Measurements from ENCODE around the gene FBP2.
"Not testable (repeated sequence)": the region's sequence is repeated elsewhere in the genome, so short reads cannot be mapped to it uniquely, and the experiment has no call there.

The FBP2 gene

GRCh38 chr9:94566550-94566949 is 27.1 kb downstream of the FBP2 start:
- Histone ChIP-seq H3K27me3 (ENCODE audit: low read length) (no peaks in the 10 kb centered on the region), H4K20me1 (ENCODE audit: low read depth, low read length) (no peaks in the 10 kb centered on the region), H3K4me3 (ENCODE audit: insufficient read depth, low read length, poor library complexity, severe bottlenecking) (no peak overlapping the region), H3K27ac (ENCODE audit: low read depth, low read length) (no peak overlapping the region), H3K36me3 (ENCODE audit: low read length) (no peaks in the 10 kb centered on the region), H3K9me3 (ENCODE audit: insufficient read depth, low read length) (no peaks in the 10 kb centered on the region), H3K9ac (ENCODE audit: low read length) (no peak overlapping the region), H3K9me2 (replicated peaks; ENCODE audit: insufficient read depth, low read length) (no peaks in the 10 kb centered on the region), H3K4me2 (ENCODE audit: low read depth, low read length, poor library complexity, severe bottlenecking) (no peak overlapping the region), H2AFZ (ENCODE audit: low read depth, low read length, severe bottlenecking) (no peak overlapping the region), H3F3A (ENCODE audit: insufficient read depth) (no peaks in the 10 kb centered on the region), H3K79me2 (ENCODE audit: insufficient read depth, low read length) (no peaks in the 10 kb centered on the region)
- no peak for TF ChIP-seq CTCF (IDR thresholded peaks at IDR 0.05; ENCODE audit: insufficient read depth, low read length, poor library complexity, severe bottlenecking)

- not testable (repeated sequence) for H3K9ac ChIP-seq (ENCODE audit: low read length)
Measured at GRCh38 chr9:94564279-94564678, 29.3 kb downstream of the FBP2 start.

GRCh38 chr9:94563548-94563947 is 30.1 kb downstream of the FBP2 start:
- H3F3A ChIP-seq (ENCODE audit: insufficient read depth), result no peaks in the 10 kb centered on the region
- no peak overlapping the region for H3K27ac ChIP-seq (ENCODE audit: low read depth, low read length)
- no peak overlapping the region for H2AFZ ChIP-seq (ENCODE audit: low read depth, low read length, severe bottlenecking)
- H3K9me3 ChIP-seq (ENCODE audit: insufficient read depth, low read length), result no peaks in the 10 kb centered on the region
- H3K36me3 ChIP-seq (ENCODE audit: low read length), result no peaks in the 10 kb centered on the region
- H3K4me3 ChIP-seq (ENCODE audit: insufficient read depth, low read length, poor library complexity, severe bottlenecking), result no peak overlapping the region
- H3K9me2 ChIP-seq (replicated peaks; ENCODE audit: insufficient read depth, low read length), result no peaks in the 10 kb centered on the region
- no peak overlapping the region for H3K4me2 ChIP-seq (ENCODE audit: low read depth, low read length, poor library complexity, severe bottlenecking)
- no peaks in the 10 kb centered on the region for H4K20me1 ChIP-seq (ENCODE audit: low read depth, low read length)
- no peaks in the 10 kb centered on the region for H3K79me2 ChIP-seq (ENCODE audit: insufficient read depth, low read length)
- H3K27me3 ChIP-seq (ENCODE audit: low read length), result no peaks in the 10 kb centered on the region
- no peak overlapping the region for H3K9ac ChIP-seq (ENCODE audit: low read length)
- peak; percentile 18 for TF ChIP-seq CTCF (IDR thresholded peaks at IDR 0.05; ENCODE audit: insufficient read depth, low read length, poor library complexity, severe bottlenecking)
- no peak for TF ChIP-seq EZH2phosphoT487 (conservative IDR thresholded peaks at IDR 0.05; ENCODE audit: low read length)

More at GRCh38 chr9:94564279-94564678, 29.3 kb downstream of the FBP2 start:
- H3K4me2 ChIP-seq (ENCODE audit: low read depth, low read length, poor library complexity, severe bottlenecking); H3K36me3 ChIP-seq (ENCODE audit: low read length); H2AFZ ChIP-seq (ENCODE audit: low read depth, low read length, severe bottlenecking); H4K20me1 ChIP-seq (ENCODE audit: low read depth, low read length); H3K4me3 ChIP-seq (ENCODE audit: insufficient read depth, low read length, poor library complexity, severe bottlenecking); H3K9me3 ChIP-seq (ENCODE audit: insufficient read depth, low read length); H3K79me2 ChIP-seq (ENCODE audit: insufficient read depth, low read length); H3K9me2 ChIP-seq (replicated peaks; ENCODE audit: insufficient read depth, low read length); H3K27ac ChIP-seq (ENCODE audit: low read depth, low read length); H3F3A ChIP-seq (ENCODE audit: insufficient read depth); H3K27me3 ChIP-seq (ENCODE audit: low read length): not testable (repeated sequence)

GRCh38 chr9:94560237-94560636 is 33.4 kb downstream of the FBP2 start:
- Histone ChIP-seq H3K36me3 (ENCODE audit: low read length) (no peaks in the 10 kb centered on the region), H3K79me2 (ENCODE audit: insufficient read depth, low read length) (no peaks in the 10 kb centered on the region), H2AFZ (ENCODE audit: low read depth, low read length, severe bottlenecking) (no peak overlapping the region), H3K27me3 (ENCODE audit: low read length) (no peaks in the 10 kb centered on the region), H3K4me3 (ENCODE audit: insufficient read depth, low read length, poor library complexity, severe bottlenecking) (no peak overlapping the region), H3K9ac (ENCODE audit: low read length) (no peak overlapping the region), H3K27ac (ENCODE audit: low read depth, low read length) (no peak overlapping the region), H3F3A (ENCODE audit: insufficient read depth) (no peaks in the 10 kb centered on the region), H3K4me2 (ENCODE audit: low read depth, low read length, poor library complexity, severe bottlenecking) (no peak overlapping the region), H3K9me2 (replicated peaks; ENCODE audit: insufficient read depth, low read length) (no peaks in the 10 kb centered on the region), H4K20me1 (ENCODE audit: low read depth, low read length) (no peaks in the 10 kb centered on the region), H3K9me3 (ENCODE audit: insufficient read depth, low read length) (no peaks in the 10 kb centered on the region)
- TF ChIP-seq EZH2phosphoT487 (conservative IDR thresholded peaks at IDR 0.05; ENCODE audit: low read length) (no peak), CTCF (IDR thresholded peaks at IDR 0.05; ENCODE audit: insufficient read depth, low read length, poor library complexity, severe bottlenecking) (no peak)

Data from SU-DHL-6 (cell line).